B cell (primary cell): ENCODE results near the gene AKT3.

ENCODE experiments used
- EZH2 ChIP-seq: IDR thresholded peaks from 2 replicates; pipeline ENCODE4 v1.6.1; 2012; ENCODE audit warnings: borderline replicate concordance, low read depth, mild to moderate bottlenecking, moderate library complexity, low read length; ENCODE audit not compliant: insufficient read depth, poor library complexity, severe bottlenecking
- TF ChIP-seq, protein P1 (sequence below): fragments of 200-600 bp; IDR thresholded peaks from one replicate; pipeline ENCODE4 v1.8.0; 2022; ENCODE audit warnings: antibody characterized with exemption, mild to moderate bottlenecking

DNA sequence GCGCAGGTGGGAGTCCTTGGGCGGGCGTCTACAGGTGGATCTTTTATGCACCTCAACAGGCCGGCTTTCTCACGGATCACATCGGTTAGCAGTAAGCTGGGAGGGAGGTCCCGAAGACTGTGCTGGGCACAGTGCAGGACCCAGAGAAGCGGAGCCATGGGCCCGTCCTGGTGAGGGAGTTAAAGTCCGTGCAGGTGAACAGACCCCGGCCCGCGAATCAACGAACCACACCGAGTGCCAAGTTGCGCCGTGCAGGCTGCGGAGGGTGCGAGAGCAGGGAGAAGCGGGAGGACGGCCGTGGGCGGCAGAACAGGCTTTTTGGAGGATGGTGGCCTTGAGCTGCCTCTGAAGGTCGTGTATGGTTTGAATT, 360.9 kb downstream of the AKT3 start:
- TF ChIP-seq, protein P1, sequence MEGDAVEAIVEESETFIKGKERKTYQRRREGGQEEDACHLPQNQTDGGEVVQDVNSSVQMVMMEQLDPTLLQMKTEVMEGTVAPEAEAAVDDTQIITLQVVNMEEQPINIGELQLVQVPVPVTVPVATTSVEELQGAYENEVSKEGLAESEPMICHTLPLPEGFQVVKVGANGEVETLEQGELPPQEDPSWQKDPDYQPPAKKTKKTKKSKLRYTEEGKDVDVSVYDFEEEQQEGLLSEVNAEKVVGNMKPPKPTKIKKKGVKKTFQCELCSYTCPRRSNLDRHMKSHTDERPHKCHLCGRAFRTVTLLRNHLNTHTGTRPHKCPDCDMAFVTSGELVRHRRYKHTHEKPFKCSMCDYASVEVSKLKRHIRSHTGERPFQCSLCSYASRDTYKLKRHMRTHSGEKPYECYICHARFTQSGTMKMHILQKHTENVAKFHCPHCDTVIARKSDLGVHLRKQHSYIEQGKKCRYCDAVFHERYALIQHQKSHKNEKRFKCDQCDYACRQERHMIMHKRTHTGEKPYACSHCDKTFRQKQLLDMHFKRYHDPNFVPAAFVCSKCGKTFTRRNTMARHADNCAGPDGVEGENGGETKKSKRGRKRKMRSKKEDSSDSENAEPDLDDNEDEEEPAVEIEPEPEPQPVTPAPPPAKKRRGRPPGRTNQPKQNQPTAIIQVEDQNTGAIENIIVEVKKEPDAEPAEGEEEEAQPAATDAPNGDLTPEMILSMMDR, result no peak
- TF ChIP-seq EZH2, result no peak
